Measurements from ENCODE around the gene KLRF1. TPM values are rescaled to one million over a fixed set of nuclear protein-coding genes. Genes with fewer than 3 reads are reported as not detected.

The KLRF1 gene
- total and polyA plus RNA-seq, 2 experiments from 2014 or later = 0.50 TPM; not detected in 1

DNA sequence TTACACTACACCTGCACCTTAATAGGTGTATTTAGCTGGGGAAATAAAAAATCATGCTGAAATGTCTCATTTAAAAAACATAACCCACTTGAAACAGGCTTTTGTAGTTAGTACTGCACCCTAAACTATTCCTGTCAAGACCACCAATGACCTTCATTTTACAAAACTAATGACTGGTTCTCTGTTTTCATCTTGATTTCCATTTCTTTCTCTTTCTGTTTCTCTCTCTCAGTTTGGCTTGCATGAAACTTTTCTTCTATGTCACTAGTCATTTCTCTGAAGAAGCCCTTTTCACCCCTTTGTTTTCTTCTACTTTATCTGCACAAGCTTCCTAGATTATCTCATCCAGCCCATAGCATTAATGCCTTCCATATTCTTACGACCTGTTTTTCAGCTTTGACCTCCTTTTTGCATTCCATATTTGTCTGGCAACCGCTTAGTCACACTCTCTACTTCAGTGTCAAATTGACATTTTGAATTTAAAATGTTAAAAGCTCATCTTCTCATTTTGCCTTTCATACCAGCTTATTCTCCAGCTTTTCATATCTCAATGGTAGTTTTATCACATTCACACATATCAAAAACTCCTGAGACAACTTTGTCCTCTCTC, 32.7 kb upstream of the KLRF1 start (continued):
- TF ChIP-seq, protein P1, sequence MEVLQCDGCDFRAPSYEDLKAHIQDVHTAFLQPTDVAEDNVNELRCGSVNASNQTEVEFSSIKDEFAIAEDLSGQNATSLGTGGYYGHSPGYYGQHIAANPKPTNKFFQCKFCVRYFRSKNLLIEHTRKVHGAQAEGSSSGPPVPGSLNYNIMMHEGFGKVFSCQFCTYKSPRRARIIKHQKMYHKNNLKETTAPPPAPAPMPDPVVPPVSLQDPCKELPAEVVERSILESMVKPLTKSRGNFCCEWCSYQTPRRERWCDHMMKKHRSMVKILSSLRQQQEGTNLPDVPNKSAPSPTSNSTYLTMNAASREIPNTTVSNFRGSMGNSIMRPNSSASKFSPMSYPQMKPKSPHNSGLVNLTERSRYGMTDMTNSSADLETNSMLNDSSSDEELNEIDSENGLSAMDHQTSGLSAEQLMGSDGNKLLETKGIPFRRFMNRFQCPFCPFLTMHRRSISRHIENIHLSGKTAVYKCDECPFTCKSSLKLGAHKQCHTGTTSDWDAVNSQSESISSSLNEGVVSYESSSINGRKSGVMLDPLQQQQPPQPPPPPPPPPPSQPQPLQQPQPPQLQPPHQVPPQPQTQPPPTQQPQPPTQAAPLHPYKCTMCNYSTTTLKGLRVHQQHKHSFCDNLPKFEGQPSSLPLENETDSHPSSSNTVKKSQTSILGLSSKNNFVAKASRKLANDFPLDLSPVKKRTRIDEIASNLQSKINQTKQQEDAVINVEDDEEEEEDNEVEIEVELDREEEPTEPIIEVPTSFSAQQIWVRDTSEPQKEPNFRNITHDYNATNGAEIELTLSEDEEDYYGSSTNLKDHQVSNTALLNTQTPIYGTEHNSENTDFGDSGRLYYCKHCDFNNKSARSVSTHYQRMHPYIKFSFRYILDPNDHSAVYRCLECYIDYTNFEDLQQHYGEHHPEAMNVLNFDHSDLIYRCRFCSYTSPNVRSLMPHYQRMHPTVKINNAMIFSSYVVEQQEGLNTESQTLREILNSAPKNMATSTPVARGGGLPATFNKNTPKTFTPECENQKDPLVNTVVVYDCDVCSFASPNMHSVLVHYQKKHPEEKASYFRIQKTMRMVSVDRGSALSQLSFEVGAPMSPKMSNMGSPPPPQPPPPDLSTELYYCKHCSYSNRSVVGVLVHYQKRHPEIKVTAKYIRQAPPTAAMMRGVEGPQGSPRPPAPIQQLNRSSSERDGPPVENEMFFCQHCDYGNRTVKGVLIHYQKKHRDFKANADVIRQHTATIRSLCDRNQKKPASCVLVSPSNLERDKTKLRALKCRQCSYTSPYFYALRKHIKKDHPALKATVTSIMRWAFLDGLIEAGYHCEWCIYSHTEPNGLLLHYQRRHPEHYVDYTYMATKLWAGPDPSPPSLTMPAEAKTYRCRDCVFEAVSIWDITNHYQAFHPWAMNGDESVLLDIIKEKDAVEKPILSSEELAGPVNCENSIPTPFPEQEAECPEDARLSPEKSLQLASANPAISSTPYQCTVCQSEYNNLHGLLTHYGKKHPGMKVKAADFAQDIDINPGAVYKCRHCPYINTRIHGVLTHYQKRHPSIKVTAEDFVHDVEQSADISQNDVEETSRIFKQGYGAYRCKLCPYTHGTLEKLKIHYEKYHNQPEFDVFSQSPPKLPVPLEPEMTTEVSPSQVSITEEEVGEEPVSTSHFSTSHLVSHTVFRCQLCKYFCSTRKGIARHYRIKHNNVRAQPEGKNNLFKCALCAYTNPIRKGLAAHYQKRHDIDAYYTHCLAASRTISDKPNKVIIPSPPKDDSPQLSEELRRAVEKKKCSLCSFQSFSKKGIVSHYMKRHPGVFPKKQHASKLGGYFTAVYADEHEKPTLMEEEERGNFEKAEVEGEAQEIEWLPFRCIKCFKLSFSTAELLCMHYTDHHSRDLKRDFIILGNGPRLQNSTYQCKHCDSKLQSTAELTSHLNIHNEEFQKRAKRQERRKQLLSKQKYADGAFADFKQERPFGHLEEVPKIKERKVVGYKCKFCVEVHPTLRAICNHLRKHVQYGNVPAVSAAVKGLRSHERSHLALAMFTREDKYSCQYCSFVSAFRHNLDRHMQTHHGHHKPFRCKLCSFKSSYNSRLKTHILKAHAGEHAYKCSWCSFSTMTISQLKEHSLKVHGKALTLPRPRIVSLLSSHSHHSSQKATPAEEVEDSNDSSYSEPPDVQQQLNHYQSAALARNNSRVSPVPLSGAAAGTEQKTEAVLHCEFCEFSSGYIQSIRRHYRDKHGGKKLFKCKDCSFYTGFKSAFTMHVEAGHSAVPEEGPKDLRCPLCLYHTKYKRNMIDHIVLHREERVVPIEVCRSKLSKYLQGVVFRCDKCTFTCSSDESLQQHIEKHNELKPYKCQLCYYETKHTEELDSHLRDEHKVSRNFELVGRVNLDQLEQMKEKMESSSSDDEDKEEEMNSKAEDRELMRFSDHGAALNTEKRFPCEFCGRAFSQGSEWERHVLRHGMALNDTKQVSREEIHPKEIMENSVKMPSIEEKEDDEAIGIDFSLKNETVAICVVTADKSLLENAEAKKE (CRISPR knock-in tag; IDR thresholded peaks at IDR 0.05) = no peak
- TF ChIP-seq, protein P2, sequence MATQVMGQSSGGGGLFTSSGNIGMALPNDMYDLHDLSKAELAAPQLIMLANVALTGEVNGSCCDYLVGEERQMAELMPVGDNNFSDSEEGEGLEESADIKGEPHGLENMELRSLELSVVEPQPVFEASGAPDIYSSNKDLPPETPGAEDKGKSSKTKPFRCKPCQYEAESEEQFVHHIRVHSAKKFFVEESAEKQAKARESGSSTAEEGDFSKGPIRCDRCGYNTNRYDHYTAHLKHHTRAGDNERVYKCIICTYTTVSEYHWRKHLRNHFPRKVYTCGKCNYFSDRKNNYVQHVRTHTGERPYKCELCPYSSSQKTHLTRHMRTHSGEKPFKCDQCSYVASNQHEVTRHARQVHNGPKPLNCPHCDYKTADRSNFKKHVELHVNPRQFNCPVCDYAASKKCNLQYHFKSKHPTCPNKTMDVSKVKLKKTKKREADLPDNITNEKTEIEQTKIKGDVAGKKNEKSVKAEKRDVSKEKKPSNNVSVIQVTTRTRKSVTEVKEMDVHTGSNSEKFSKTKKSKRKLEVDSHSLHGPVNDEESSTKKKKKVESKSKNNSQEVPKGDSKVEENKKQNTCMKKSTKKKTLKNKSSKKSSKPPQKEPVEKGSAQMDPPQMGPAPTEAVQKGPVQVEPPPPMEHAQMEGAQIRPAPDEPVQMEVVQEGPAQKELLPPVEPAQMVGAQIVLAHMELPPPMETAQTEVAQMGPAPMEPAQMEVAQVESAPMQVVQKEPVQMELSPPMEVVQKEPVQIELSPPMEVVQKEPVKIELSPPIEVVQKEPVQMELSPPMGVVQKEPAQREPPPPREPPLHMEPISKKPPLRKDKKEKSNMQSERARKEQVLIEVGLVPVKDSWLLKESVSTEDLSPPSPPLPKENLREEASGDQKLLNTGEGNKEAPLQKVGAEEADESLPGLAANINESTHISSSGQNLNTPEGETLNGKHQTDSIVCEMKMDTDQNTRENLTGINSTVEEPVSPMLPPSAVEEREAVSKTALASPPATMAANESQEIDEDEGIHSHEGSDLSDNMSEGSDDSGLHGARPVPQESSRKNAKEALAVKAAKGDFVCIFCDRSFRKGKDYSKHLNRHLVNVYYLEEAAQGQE (IDR thresholded peaks at IDR 0.05; ENCODE audit: unreplicated experiment) = no peak
- TF ChIP-seq ZNF331 (CRISPR knock-in tag; IDR thresholded peaks at IDR 0.05; ENCODE audit: low read depth) = no peak
- no peak for TF ChIP-seq ZNF114 (CRISPR knock-in tag; IDR thresholded peaks at IDR 0.05)
- no peak for TF ChIP-seq EZH2 (IDR thresholded peaks at IDR 0.05; ENCODE audit: low read depth, unreplicated experiment)

All from GM23338 (cell line).